ENCODE data around the gene WDR18. TPM values are rescaled to one million over a fixed set of nuclear protein-coding genes. Genes with fewer than 3 reads are reported as not detected.

Gene WDR18
- polyA plus RNA-seq, 1 donor (not counting 4 experiments of a cell fraction or from before 2014, with no cell fraction given): 26.3 TPM

DNA sequence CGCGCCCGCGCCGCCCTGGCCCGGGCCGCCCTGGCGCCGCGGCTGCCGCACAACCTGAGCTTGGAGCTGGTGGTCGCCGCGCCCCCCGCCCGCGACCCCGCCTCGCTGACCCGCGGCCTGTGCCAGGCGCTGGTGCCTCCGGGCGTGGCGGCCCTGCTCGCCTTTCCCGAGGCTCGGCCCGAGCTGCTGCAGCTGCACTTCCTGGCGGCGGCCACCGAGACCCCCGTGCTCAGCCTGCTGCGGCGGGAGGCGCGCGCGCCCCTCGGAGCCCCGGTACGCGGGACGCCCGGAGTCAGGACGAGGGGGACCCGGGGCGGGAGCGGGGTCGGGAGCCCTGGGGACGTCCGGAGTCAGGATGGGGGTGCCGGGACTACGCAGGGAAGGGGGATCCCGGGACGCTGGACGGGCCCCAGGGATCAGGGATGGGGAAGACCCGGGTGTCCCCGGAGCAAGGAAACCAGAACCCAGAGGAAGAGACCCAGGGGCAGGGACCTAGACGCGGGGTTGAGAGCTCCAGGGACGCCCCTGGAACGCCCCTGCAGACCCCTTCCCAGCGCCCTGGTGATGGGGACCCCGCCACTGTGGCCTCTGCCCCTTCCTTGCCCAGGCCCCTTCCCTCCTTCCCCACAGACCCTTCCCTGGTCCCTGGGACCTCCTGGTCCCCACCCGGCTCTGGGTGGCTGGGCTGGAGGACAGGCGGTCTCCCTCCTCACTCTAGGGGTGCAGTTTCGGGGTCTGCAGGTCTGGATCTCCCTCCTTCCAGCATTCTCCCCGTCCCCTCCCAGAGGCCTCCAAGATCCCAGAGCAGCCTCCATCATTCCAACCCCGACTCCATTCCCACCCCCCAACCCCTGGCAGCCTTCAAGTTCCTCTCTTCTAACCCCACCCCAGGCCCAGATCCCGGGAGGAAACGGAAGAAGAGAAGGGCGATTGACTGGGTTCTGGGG lies 16.7 kb downstream of the WDR18 start:
- Histone ChIP-seq H4K20me1 (ENCODE audit: control insufficient read depth, extremely low read depth, insufficient read depth, low read length) (peaks cover 3% of the 10 kb centered on the region), H3K4me2 (ENCODE audit: control insufficient read depth, extremely low read depth, insufficient read depth, low read depth, low read length) (peak overlapping the region; percentile 22), H3K79me2 (ENCODE audit: control insufficient read depth, insufficient read depth, low read length) (no peaks in the 10 kb centered on the region), H3K9me3 (ENCODE audit: control insufficient read depth, low read depth, low read length) (no peaks in the 10 kb centered on the region), H3K9me1 (ENCODE audit: control insufficient read depth, extremely low read depth, insufficient read depth, low read length) (no peaks in the 10 kb centered on the region), H3K4me1 (ENCODE audit: control insufficient read depth, extremely low read depth, insufficient read depth, low read length) (peaks cover 9% of the 10 kb centered on the region), H3K36me3 (ENCODE audit: control insufficient read depth in 2 of 2, extremely low read depth in 1 of 2, insufficient read depth in 2 of 2, low read length in 2 of 2) (no peaks in the 10 kb centered on the region), H3K27ac (ENCODE audit: control insufficient read depth, insufficient read depth, low read length) (no peak overlapping the region), H3K27me3 (ENCODE audit: control insufficient read depth, extremely low read depth, insufficient read depth, low read length) (peaks cover 54% of the 10 kb centered on the region), H3K4me3 (ENCODE audit: control insufficient read depth in 2 of 3, extremely low read depth in 1 of 3, insufficient read depth in 2 of 3, low read depth in 1 of 3, low read length in 3 of 3) (peak overlapping the region in 1 of 3 experiments; percentile 44), H2AFZ (ENCODE audit: control insufficient read depth, low read length) (no peak overlapping the region), H3K9ac (ENCODE audit: control insufficient read depth, extremely low read depth, insufficient read depth, low read length) (no peak overlapping the region)
- no peak for FAIRE-seq
- peak; percentile 79 for TF ChIP-seq EZH2 (IDR thresholded peaks at IDR 0.05; ENCODE audit: low read length)
- TF ChIP-seq, protein P1, sequence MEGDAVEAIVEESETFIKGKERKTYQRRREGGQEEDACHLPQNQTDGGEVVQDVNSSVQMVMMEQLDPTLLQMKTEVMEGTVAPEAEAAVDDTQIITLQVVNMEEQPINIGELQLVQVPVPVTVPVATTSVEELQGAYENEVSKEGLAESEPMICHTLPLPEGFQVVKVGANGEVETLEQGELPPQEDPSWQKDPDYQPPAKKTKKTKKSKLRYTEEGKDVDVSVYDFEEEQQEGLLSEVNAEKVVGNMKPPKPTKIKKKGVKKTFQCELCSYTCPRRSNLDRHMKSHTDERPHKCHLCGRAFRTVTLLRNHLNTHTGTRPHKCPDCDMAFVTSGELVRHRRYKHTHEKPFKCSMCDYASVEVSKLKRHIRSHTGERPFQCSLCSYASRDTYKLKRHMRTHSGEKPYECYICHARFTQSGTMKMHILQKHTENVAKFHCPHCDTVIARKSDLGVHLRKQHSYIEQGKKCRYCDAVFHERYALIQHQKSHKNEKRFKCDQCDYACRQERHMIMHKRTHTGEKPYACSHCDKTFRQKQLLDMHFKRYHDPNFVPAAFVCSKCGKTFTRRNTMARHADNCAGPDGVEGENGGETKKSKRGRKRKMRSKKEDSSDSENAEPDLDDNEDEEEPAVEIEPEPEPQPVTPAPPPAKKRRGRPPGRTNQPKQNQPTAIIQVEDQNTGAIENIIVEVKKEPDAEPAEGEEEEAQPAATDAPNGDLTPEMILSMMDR (optimal IDR thresholded peaks at IDR 0.05 in 1 of 3, IDR thresholded peaks at IDR 0.05 in 1 of 3, conservative IDR thresholded peaks at IDR 0.05 in 1 of 3; ENCODE audit: extremely low read depth in 1 of 3, insufficient read depth in 2 of 3, low read length in 3 of 3): no peak
- dilution Hi-C loops (cut with MboI; ENCODE audit: extremely low pct_ligation_motif_present, low sequenced_read_pairs): no loop called here
- DNase-seq (ENCODE audit: low read depth, low spot score): no peak

DNA sequence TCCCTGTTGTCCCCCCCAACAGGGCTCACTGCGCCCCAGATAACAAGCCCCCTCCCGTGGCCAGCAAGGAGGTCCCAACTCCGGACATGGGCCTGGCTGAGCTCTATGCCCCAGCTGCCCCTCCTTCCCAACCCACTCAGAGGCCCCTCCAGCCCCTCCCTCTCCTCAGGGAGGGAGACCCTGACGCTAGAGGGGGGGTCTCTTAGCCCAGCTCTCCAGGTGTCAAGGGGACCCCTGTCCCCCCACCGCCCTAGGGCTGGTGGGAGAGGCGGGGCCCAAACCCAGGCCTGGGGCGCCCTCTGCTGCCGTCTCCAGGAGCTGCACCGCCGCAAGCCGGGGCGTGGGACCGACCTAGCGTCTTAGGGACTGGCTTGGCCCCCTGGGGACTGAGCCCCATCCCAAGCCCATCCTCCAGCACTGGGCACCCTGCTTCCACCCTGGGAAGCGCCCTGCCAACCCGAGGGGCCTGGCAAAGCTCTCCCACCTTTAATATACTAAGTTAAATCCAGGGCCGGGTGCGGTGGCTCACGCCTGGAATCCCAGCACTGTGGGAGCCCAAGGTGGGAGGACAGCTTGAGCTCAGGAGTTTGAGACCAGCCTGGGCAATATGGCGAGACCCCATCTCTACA lies 17.5 kb downstream of the WDR18 start:
- peaks cover 3% of the 10 kb centered on the region for H4K20me1 ChIP-seq (ENCODE audit: control insufficient read depth, extremely low read depth, insufficient read depth, low read length)
- H3K9me3 ChIP-seq (ENCODE audit: control insufficient read depth, low read depth, low read length): no peaks in the 10 kb centered on the region
- no peaks in the 10 kb centered on the region for H3K79me2 ChIP-seq (ENCODE audit: control insufficient read depth, insufficient read depth, low read length)
- peak overlapping the region; percentile 10 for H3K4me2 ChIP-seq (ENCODE audit: control insufficient read depth, extremely low read depth, insufficient read depth, low read depth, low read length)
- H3K4me1 ChIP-seq (ENCODE audit: control insufficient read depth, extremely low read depth, insufficient read depth, low read length): peaks cover 2% of the 10 kb centered on the region
- H2AFZ ChIP-seq (ENCODE audit: control insufficient read depth, low read length): no peak overlapping the region
- dilution Hi-C loops (cut with MboI; ENCODE audit: extremely low pct_ligation_motif_present, low sequenced_read_pairs): no loop called here
- no peak for FAIRE-seq
- no peak for DNase-seq (ENCODE audit: low read depth, low spot score)
- H3K9ac ChIP-seq (ENCODE audit: control insufficient read depth, extremely low read depth, insufficient read depth, low read length): no peak overlapping the region
- TF ChIP-seq, protein P1 (optimal IDR thresholded peaks at IDR 0.05 in 1 of 3, IDR thresholded peaks at IDR 0.05 in 1 of 3, conservative IDR thresholded peaks at IDR 0.05 in 1 of 3; ENCODE audit: extremely low read depth in 1 of 3, insufficient read depth in 2 of 3, low read length in 3 of 3): peak; percentile 62 to 95 (median 79)
- TF ChIP-seq EZH2 (IDR thresholded peaks at IDR 0.05; ENCODE audit: low read length): no peak
- H3K36me3 ChIP-seq (ENCODE audit: control insufficient read depth in 2 of 2, extremely low read depth in 1 of 2, insufficient read depth in 2 of 2, low read length in 2 of 2): no peaks in the 10 kb centered on the region
- H3K27me3 ChIP-seq (ENCODE audit: control insufficient read depth, extremely low read depth, insufficient read depth, low read length): peaks cover 50% of the 10 kb centered on the region
- no peak overlapping the region for H3K27ac ChIP-seq (ENCODE audit: control insufficient read depth, insufficient read depth, low read length)
- H3K4me3 ChIP-seq (ENCODE audit: control insufficient read depth in 2 of 3, extremely low read depth in 1 of 3, insufficient read depth in 2 of 3, low read depth in 1 of 3, low read length in 3 of 3): peak overlapping the region in 1 of 3 experiments; percentile 44
- H3K9me1 ChIP-seq (ENCODE audit: control insufficient read depth, extremely low read depth, insufficient read depth, low read length): no peaks in the 10 kb centered on the region

Data from keratinocyte (primary cell).